ENCODE results near the gene CPZ. TPM values are rescaled to one million over a fixed set of nuclear protein-coding genes. Genes with fewer than 3 reads are reported as not detected.

The CPZ gene
- 1 to 10 TPM in 1 of 3 donors, under 1 TPM in 2; 0.63 to 2.6 (median 0.81) TPM for total RNA-seq
- long read RNA-seq, donor 1, partial matches to known transcripts: 2 of 5 reads
- long read RNA-seq, donor 1, other reads (novel, unspliced or antisense): 2 of 5 reads
- long read RNA-seq, donor 2, partial matches to known transcripts: 1 of 3 reads
- long read RNA-seq, donor 2, other reads (novel, unspliced or antisense): 0 of 3 reads

DNA sequence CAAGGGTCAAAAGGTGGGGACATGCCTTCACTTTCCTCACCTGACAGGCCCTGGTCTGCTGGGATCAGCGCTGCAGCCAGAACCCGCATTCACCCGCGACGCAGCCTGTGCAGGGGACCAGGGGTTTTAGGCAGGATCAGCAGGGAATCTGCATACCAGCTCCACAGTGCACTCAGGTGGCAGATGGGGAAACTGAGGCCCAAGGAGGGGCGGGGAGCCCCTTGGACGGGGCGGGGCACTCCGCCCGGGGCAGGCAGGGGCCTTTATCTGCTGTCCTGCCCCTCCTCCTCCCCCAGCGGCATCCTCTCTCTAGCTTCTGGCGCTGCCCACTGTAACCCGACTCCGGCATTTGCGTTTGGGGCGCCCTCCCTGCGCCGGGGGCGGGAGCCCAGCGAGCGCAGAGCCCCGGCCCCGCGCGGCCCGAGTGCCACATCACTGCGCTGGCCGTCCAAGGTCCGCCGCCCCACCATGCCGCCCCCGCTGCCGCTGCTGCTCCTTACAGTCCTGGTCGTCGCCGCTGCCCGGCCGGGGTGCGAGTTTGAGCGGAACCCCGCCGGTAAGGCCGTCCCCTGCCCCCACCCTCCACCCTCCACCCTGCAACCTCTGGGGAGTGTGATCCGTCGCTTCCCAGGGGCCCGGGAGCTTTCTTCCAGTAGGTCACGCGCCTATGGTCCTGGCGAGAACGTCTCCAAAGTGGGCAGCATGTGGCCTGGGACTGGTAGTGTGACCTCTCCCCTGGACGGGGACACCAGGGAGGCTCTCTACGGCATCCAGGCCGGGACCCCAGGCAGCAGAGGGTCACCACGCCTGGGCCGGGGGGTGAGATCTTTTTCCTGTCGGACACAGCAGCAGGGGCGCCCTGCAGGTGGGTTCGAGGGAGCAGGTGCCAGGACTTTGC is at the start of gene CPZ:
CPZ (plus strand) TSS at position 400 of the 898 bp plus-strand sequence; CDS start at position 469, 69 bp downstream.
- no peaks in the 10 kb centered on the region for H3K4me1 ChIP-seq (ENCODE audit: low read depth)
- no peak within 1 kb of the TSS for H3K4me3 ChIP-seq
- no peaks in the 10 kb centered on the region for H3K36me3 ChIP-seq (ENCODE audit: low read depth)
- no peaks in the 10 kb centered on the region for H3K9me3 ChIP-seq
- TF ChIP-seq CTCF (IDR thresholded peaks at IDR 0.05): no peak
- intact Hi-C loops (cut with DNase I, micrococcal nuclease): loop anchor here (5.0 kb wide), 1 partner anchor 125 kb away; no protein-coding TSS in a partner anchor
- DNase-seq: peak in 1 of 3 donors; percentile 37
- no peak for ATAC-seq

DNA sequence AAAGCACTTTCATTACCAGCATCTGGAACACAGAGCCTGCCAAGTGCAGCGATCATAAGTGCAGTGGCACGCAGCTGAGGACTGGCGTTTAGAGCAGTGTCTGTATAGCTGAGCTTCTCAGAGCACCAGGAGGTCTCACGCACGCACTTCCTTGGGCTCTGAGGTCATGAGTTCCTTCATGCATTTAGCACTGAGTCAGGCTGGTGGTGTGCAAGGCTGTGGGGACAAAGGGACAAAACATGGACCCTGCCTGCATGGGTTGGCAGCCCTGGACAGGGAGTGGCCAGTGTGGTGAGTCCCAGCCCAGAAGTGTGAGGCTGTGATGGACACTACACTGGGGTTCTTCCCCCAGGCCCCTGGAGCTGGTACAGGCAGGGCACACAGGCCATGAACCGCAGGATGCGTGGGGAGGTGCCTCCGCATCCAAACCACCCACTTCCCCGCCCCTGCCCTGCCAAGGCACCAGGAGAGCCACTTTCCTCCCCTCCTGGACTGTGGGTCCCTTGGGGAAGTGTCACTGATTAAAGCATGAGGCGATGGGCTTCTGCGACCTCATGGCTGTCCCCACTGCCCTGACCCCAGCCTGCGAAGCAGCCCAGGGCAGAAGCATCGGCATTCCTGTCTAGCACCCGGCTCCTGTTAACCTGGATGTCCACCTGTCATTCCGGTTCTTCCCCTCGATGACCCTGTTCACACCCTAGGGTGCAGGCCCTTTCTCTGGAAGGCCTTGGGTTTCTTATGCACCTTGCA is 49.6 kb upstream of the CPZ start:
- TF ChIP-seq CTCF (IDR thresholded peaks at IDR 0.05): no peak
- H3K4me3 ChIP-seq: no peak overlapping the region
- ATAC-seq (no peak), DNase-seq (no peak)
- no peaks in the 10 kb centered on the region for H3K9me3 ChIP-seq
- H3K4me1 ChIP-seq (ENCODE audit: low read depth): no peaks in the 10 kb centered on the region
- no peaks in the 10 kb centered on the region for H3K36me3 ChIP-seq (ENCODE audit: low read depth)
- intact Hi-C loops (cut with DNase I, micrococcal nuclease): no loop called here

- ATAC-seq (no peak), DNase-seq (no peak)
- intact Hi-C loops (cut with DNase I, micrococcal nuclease): no loop called here
- Histone ChIP-seq H3K36me3 (ENCODE audit: low read depth) (no peaks in the 10 kb centered on the region), H3K4me1 (ENCODE audit: low read depth) (no peaks in the 10 kb centered on the region), H3K4me3 (no peak overlapping the region), H3K9me3 (no peaks in the 10 kb centered on the region)
- TF ChIP-seq CTCF (IDR thresholded peaks at IDR 0.05): no peak
Measured at GRCh38 chr4:8543623-8544022, 48.9 kb upstream of the CPZ start.

GRCh38 chr4:8544282-8544681 is 48.3 kb upstream of the CPZ start:
- H3K4me3 ChIP-seq: no peak overlapping the region
- TF ChIP-seq CTCF (IDR thresholded peaks at IDR 0.05): no peak
- H3K4me1 ChIP-seq (ENCODE audit: low read depth): no peaks in the 10 kb centered on the region
- intact Hi-C loops (cut with DNase I, micrococcal nuclease): no loop called here
- H3K9me3 ChIP-seq: no peaks in the 10 kb centered on the region
- H3K36me3 ChIP-seq (ENCODE audit: low read depth): no peaks in the 10 kb centered on the region
- no peak for DNase-seq
- no peak for ATAC-seq

GRCh38 chr4:8544741-8545438 is 47.7 kb upstream of the CPZ start:
- no peak for TF ChIP-seq CTCF (IDR thresholded peaks at IDR 0.05)
- Histone ChIP-seq H3K9me3 (no peaks in the 10 kb centered on the region), H3K4me1 (ENCODE audit: low read depth) (no peaks in the 10 kb centered on the region), H3K4me3 (no peak overlapping the region), H3K36me3 (ENCODE audit: low read depth) (no peaks in the 10 kb centered on the region)
- intact Hi-C loops (cut with DNase I, micrococcal nuclease): no loop called here
- DNase-seq (no peak), ATAC-seq (no peak)
